DND-41 (cell line): Measurements from ENCODE around the gene ZNF638.

Experiments used
- EZH2 ChIP-seq: IDR thresholded peaks from 3 replicates; pipeline ENCODE4 v1.6.1; 2012; ENCODE audit warnings: borderline replicate concordance, low read depth, mild to moderate bottlenecking, moderate library complexity, low read length, inconsistent platforms; ENCODE audit not compliant: severe bottlenecking
- TF ChIP-seq, protein P1 (sequence below): IDR thresholded peaks from 2 replicates; pipeline ENCODE4 v1.5.1; 2012; ENCODE audit warnings: borderline replicate concordance, low read length, moderate library complexity, mild to moderate bottlenecking; ENCODE audit not compliant: poor library complexity, severe bottlenecking; ENCODE audit errors: extremely low read depth

DNA sequence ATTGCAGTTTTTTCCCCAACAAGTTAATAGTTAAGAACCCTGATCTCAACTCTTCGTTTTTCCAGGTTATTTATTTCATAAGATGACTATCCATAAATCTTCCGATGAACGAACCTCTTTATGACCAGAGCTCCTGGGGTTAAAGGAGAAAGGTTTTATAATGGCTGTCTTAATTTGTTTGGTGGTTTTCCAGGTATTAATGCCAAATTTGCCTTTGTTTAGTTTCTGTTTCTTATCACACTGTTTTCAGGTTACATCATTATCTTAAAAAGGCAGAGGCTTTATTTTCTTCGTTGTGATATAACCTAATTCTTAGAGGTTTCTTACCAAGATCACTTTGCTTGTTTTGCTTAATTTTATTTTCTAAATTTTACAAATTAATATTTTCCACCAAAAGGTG lies 10.1 kb downstream of the ZNF638 start:
- TF ChIP-seq, protein P1, sequence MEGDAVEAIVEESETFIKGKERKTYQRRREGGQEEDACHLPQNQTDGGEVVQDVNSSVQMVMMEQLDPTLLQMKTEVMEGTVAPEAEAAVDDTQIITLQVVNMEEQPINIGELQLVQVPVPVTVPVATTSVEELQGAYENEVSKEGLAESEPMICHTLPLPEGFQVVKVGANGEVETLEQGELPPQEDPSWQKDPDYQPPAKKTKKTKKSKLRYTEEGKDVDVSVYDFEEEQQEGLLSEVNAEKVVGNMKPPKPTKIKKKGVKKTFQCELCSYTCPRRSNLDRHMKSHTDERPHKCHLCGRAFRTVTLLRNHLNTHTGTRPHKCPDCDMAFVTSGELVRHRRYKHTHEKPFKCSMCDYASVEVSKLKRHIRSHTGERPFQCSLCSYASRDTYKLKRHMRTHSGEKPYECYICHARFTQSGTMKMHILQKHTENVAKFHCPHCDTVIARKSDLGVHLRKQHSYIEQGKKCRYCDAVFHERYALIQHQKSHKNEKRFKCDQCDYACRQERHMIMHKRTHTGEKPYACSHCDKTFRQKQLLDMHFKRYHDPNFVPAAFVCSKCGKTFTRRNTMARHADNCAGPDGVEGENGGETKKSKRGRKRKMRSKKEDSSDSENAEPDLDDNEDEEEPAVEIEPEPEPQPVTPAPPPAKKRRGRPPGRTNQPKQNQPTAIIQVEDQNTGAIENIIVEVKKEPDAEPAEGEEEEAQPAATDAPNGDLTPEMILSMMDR = no peak
- TF ChIP-seq EZH2 = no peak
